PC-9 (cell line): ENCODE data around the gene MARK1. TPM values are rescaled to one million over a fixed set of nuclear protein-coding genes. Genes with fewer than 3 reads are reported as not detected.

Experiments
- BruUV-seq: library from RNA; stranded (reverse); fragments of 400-500 nt; replicated peaks from 2 replicates; lab custom pipeline; 2021; lab: Mats Ljungman, UMichigan
- CTCF ChIA-PET: fragments of 300-600 bp; sonication (Branson Sonifier 250); formaldehyde crosslinking; loops from one replicate; lab custom pipeline; 2022; ENCODE audit warnings: antibody characterized with exemption; lab: Charles Lee
- POLR2A ChIA-PET: fragments of 300-600 bp; sonication (Branson Sonifier 250); formaldehyde crosslinking; loops from one replicate; lab custom pipeline; 2022; ENCODE audit warnings: antibody characterized with exemption; ENCODE audit not compliant: unreplicated experiment; lab: Charles Lee
- DNase-seq, 2 experiments: peaks; one replicate each; pipeline versions ENCODE4 v3.0.0 to v3.0.0-alpha.2; 2015 to 2022; ENCODE audit warnings: mixed read lengths in 1 of 2
- H2AFZ ChIP-seq: fragments of 200-600 bp; sonication (generic); 2 replicates; pipeline ENCODE4 v1.8.1; 2017; ENCODE audit warnings: antibody characterized with exemption
- H3F3A ChIP-seq: fragments of 200-600 bp; sonication (generic); 2 replicates; pipeline ENCODE4 v1.8.1; 2017; ENCODE audit warnings: antibody characterized with exemption, mild to moderate bottlenecking, low read depth; ENCODE audit not compliant: insufficient read depth
- H3K27ac ChIP-seq: fragments of 200-600 bp; sonication (generic); 2 replicates; pipeline ENCODE4 v1.6.1; 2016; ENCODE audit warnings: mixed run types
- H3K27me3 ChIP-seq: fragments of 200-600 bp; sonication (generic); 2 replicates; pipeline ENCODE4 v1.6.1; 2016; ENCODE audit warnings: low read depth, mixed run types; ENCODE audit not compliant: insufficient read depth
- H3K36me3 ChIP-seq: fragments of 200-600 bp; sonication (generic); 2 replicates; pipeline ENCODE4 v1.6.1; 2016; ENCODE audit warnings: low read depth, mixed run types
- H3K4me1 ChIP-seq: fragments of 200-600 bp; sonication (generic); replicated peaks from 2 replicates; pipeline ENCODE4 v1.6.1; 2016; ENCODE audit warnings: mixed run types; ENCODE audit not compliant: insufficient read depth
- H3K4me2 ChIP-seq: fragments of 200-600 bp; sonication (generic); 2 replicates; pipeline ENCODE4 v1.6.1; 2017; ENCODE audit warnings: mixed run types
- H3K4me3 ChIP-seq: fragments of 200-600 bp; sonication (generic); 2 replicates; pipeline ENCODE4 v1.6.1; 2016; ENCODE audit warnings: mixed run types
- H3K79me2 ChIP-seq: fragments of 200-600 bp; sonication (generic); 2 replicates; pipeline ENCODE4 v1.6.1; 2017; ENCODE audit warnings: low read depth, mixed run types
- H3K9me2 ChIP-seq: fragments of 200-600 bp; sonication (generic); 2 replicates; pipeline ENCODE4 v1.8.1; 2017; ENCODE audit warnings: mild to moderate bottlenecking; ENCODE audit not compliant: insufficient read depth
- H3K9me3 ChIP-seq: fragments of 200-600 bp; sonication (generic); 2 replicates; pipeline ENCODE4 v1.8.1; 2016; ENCODE audit warnings: low read depth; ENCODE audit not compliant: insufficient read depth
- H4K20me1 ChIP-seq: fragments of 200-600 bp; sonication (generic); 2 replicates; pipeline ENCODE4 v1.8.1; 2017; ENCODE audit not compliant: insufficient read depth
- EZH2 ChIP-seq: fragments of 200-600 bp; sonication (generic); IDR thresholded peaks from 2 replicates; pipeline ENCODE4 v1.8.0; 2017; ENCODE audit warnings: antibody characterized with exemption, low read depth
- intact Hi-C: fragments of 100-400 bp; cut with micrococcal nuclease; formaldehyde crosslinking; loops from one replicate; pipeline ENCODE4 v1.10.0; 2022; ENCODE audit not compliant: unreplicated experiment
- total RNA-seq: library from RNA; stranded (reverse); gene quantifications from 2 replicates; pipeline ENCODE4 v1.2.3, GENCODE V29; 2021
- TF ChIP-seq, protein P1 (sequence below): fragments of 200-600 bp; sonication (generic); conservative IDR thresholded peaks from 2 replicates; pipeline ENCODE4 v1.6.1; 2017; ENCODE audit warnings: mixed run types, antibody characterized with exemption, mild to moderate bottlenecking, moderate library complexity

MARK1 gene
- total RNA-seq, 1 experiment from 2014 or later, result 1.9 TPM

DNA sequence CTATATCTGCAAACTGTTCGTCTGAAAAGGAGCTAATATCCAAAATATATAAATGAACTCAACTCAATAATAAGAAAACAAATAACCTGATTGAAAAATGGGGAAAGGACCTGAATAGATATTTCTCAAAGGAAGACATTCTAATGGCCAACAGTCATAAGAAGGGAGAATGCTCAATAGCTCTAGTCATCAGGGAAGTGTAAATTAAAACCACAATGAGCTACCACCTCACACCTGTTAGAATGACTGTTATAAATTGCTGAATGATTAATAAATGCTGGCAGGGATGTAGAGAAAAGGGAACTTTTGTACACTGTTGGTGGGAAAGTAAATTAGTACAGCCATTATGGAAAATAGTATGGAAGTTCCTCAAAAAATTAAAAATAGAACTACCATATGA, 141.1 kb downstream of the MARK1 start:
- no peak for DNase-seq
- H2AFZ ChIP-seq, result no peak overlapping the region
- ChIA-PET CTCF (interaction anchor here (0.6 kb wide), 1 partner anchor 10 kb away, joined by 4 read pairs; no protein-coding TSS in a partner anchor), POLR2A (interaction anchor here (0.7 kb wide), 1 partner anchor 14 kb away, joined by 3 read pairs; no protein-coding TSS in a partner anchor)
- BruUV-seq, result no TSS peak
- intact Hi-C loops, result no loop called here
- H3K36me3 ChIP-seq, result no peaks in the 10 kb centered on the region
- no peaks in the 10 kb centered on the region for H3K79me2 ChIP-seq
- no peaks in the 10 kb centered on the region; the same call in 1 of the 2 replicates for H3K9me3 ChIP-seq
- no peaks in the 10 kb centered on the region for H3F3A ChIP-seq
- TF ChIP-seq, protein P1, sequence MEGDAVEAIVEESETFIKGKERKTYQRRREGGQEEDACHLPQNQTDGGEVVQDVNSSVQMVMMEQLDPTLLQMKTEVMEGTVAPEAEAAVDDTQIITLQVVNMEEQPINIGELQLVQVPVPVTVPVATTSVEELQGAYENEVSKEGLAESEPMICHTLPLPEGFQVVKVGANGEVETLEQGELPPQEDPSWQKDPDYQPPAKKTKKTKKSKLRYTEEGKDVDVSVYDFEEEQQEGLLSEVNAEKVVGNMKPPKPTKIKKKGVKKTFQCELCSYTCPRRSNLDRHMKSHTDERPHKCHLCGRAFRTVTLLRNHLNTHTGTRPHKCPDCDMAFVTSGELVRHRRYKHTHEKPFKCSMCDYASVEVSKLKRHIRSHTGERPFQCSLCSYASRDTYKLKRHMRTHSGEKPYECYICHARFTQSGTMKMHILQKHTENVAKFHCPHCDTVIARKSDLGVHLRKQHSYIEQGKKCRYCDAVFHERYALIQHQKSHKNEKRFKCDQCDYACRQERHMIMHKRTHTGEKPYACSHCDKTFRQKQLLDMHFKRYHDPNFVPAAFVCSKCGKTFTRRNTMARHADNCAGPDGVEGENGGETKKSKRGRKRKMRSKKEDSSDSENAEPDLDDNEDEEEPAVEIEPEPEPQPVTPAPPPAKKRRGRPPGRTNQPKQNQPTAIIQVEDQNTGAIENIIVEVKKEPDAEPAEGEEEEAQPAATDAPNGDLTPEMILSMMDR, result no peak
- no peak for TF ChIP-seq EZH2
- H4K20me1 ChIP-seq, result no peaks in the 10 kb centered on the region
- no peaks in the 10 kb centered on the region for H3K9me2 ChIP-seq
- H3K27ac ChIP-seq, result no peak overlapping the region
- no peaks in the 10 kb centered on the region for H3K4me1 ChIP-seq
- no peaks in the 10 kb centered on the region for H3K27me3 ChIP-seq
- H3K4me2 ChIP-seq, result no peak overlapping the region
- no peak overlapping the region for H3K4me3 ChIP-seq

GRCh38 chr1:220670365-220670764, 142.4 kb downstream of the MARK1 start:
- Histone ChIP-seq H3K27ac (no peak overlapping the region), H3K36me3 (no peaks in the 10 kb centered on the region), H3K4me1 (no peaks in the 10 kb centered on the region), H4K20me1 (no peaks in the 10 kb centered on the region), H3K4me2 (no peak overlapping the region), H3K27me3 (no peaks in the 10 kb centered on the region), H3K9me3 (no peaks in the 10 kb centered on the region; the same call in 1 of the 2 replicates), H3K9me2 (no peaks in the 10 kb centered on the region), H2AFZ (no peak overlapping the region), H3K4me3 (no peak overlapping the region), H3K79me2 (no peaks in the 10 kb centered on the region), H3F3A (no peaks in the 10 kb centered on the region)
- ChIA-PET POLR2A (no interaction called here), CTCF (no interaction called here)
- no TSS peak for BruUV-seq
- TF ChIP-seq, protein P1, result no peak
- TF ChIP-seq EZH2, result no peak
- intact Hi-C loops, result no loop called here
- no peak for DNase-seq

DNA sequence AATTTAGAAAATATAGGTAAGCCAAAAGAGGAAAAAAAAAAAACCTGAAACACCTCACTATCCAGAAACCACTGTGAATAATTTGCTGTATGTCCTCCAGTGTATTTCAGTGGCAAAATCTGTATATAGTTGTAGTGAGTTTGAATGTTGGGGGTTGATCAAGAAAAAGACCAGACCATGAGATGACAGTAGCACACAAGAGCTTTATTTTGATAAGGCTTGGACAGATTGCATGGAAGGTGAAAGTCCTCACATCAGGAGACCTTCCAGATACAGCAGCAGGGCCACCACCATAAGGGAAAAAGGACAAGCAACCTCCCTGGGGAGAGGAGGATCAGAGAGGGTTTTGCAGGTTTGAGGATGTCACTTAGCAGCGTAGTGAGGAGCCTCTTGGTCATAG, 146.0 kb downstream of the MARK1 start:
- Histone ChIP-seq H3K36me3 (no peaks in the 10 kb centered on the region), H3K4me2 (no peak overlapping the region), H3K27me3 (no peaks in the 10 kb centered on the region), H3K9me3 (no peaks in the 10 kb centered on the region; the same call in 1 of the 2 replicates), H3K4me3 (no peak overlapping the region), H3K4me1 (no peaks in the 10 kb centered on the region), H3K27ac (no peak overlapping the region), H3K79me2 (no peaks in the 10 kb centered on the region), H2AFZ (no peak overlapping the region), H3F3A (no peaks in the 10 kb centered on the region), H3K9me2 (no peaks in the 10 kb centered on the region), H4K20me1 (no peaks in the 10 kb centered on the region)
- intact Hi-C loops, result no loop called here
- ChIA-PET POLR2A (no interaction called here), CTCF (no interaction called here)
- DNase-seq, result no peak
- no TSS peak for BruUV-seq
- TF ChIP-seq, protein P1, result no peak
- no peak for TF ChIP-seq EZH2
